Vagina (tissue), 2 donors: ENCODE data around the gene DIP2B. TPM values are rescaled to one million over a fixed set of nuclear protein-coding genes. Genes with fewer than 3 reads are reported as not detected.

ENCODE experiments used
- DNase-seq, 2 donors: peaks; one replicate each; pipeline ENCODE4 v3.0.0-alpha.2; 2017; ENCODE audit errors: extremely low spot score in 2 of 2
- H3K27ac ChIP-seq: fragments of 200-600 bp; sonication (generic); one replicate; pipeline ENCODE4 v1.5.1; 2019
- H3K27me3 ChIP-seq: fragments of 200-600 bp; sonication (generic); one replicate; pipeline ENCODE4 v1.5.1; 2019
- H3K36me3 ChIP-seq, 2 donors: fragments of 200-600 bp; sonication (generic); one replicate each; pipeline ENCODE4 v1.5.1; 2017 to 2019
- H3K4me1 ChIP-seq: fragments of 200-600 bp; sonication (generic); one replicate; pipeline ENCODE4 v1.5.1; 2019
- H3K4me3 ChIP-seq, 2 donors: fragments of 200-600 bp; sonication (generic); 1 replicate in 1 of 2; 2 replicates in 1 of 2; pipeline ENCODE4 v1.5.1; 2016 to 2019
- H3K9me3 ChIP-seq: fragments of 200-600 bp; sonication (generic); one replicate; pipeline ENCODE4 v1.5.1; 2019
- CTCF ChIP-seq, 3 experiments: fragments of 450-650 bp in 2 of 3; fragments of 200-600 bp in 1 of 3; sonication (generic) in 1 of 3; IDR thresholded peaks; one replicate each; pipeline ENCODE4 v1.5.1; 2017 to 2019; ENCODE audit warnings: antibody characterized with exemption in 3 of 3, mild to moderate bottlenecking in 2 of 3, moderate library complexity in 2 of 3
- POLR2A ChIP-seq, 2 donors: fragments of 450-650 bp; IDR thresholded peaks; one replicate each; pipeline ENCODE4 v1.6.1; 2017; ENCODE audit warnings: antibody characterized with exemption in 2 of 2, mild to moderate bottlenecking in 2 of 2, moderate library complexity in 2 of 2
- POLR2AphosphoS5 ChIP-seq, 2 donors: sonication (generic); formaldehyde crosslinking; IDR thresholded peaks; one replicate each; pipeline ENCODE4 v1.9.0; 2017; ENCODE audit warnings: antibody characterized with exemption in 2 of 2, mild to moderate bottlenecking in 2 of 2, low read depth in 1 of 2; ENCODE audit not compliant: insufficient read depth in 1 of 2
- intact Hi-C: fragments of 100-400 bp; cut with DNase I; formaldehyde crosslinking; loops from one replicate; pipeline ENCODE4 v1.15.1; 2023
- total RNA-seq: library from RNA; depleted of rRNA; stranded (reverse); fragments of >200 nt; gene quantifications from one replicate; pipeline ENCODE4 v1.2.3, GENCODE V29; 2016

The DIP2B gene
- total RNA-seq, 1 donor from 2014 or later, result 32.2 TPM

- Histone ChIP-seq H3K9me3 (no peaks in the 10 kb centered on the region), H3K27ac (no peak overlapping the region), H3K4me3 (no peak overlapping the region), H3K27me3 (no peaks in the 10 kb centered on the region), H3K36me3 (no peaks in the 10 kb centered on the region), H3K4me1 (peaks cover 45% of the 10 kb centered on the region)
- intact Hi-C loops, result no loop called here
- DNase-seq, result no peak
- TF ChIP-seq POLR2AphosphoS5 (IDR thresholded peaks at IDR 0.05; ENCODE audit: insufficient read depth in 1 of 2, low read depth in 1 of 2) (no peak), CTCF (IDR thresholded peaks at IDR 0.05) (no peak), POLR2A (IDR thresholded peaks at IDR 0.05) (no peak)
Observed at GRCh38 chr12:50529345-50529744, 24.6 kb downstream of the DIP2B start.

GRCh38 chr12:50530532-50530931, 25.7 kb downstream of the DIP2B start:
- TF ChIP-seq CTCF (IDR thresholded peaks at IDR 0.05) (no peak), POLR2AphosphoS5 (IDR thresholded peaks at IDR 0.05; ENCODE audit: insufficient read depth in 1 of 2, low read depth in 1 of 2) (no peak), POLR2A (IDR thresholded peaks at IDR 0.05) (no peak)
- Histone ChIP-seq H3K4me3 (no peak overlapping the region), H3K27ac (no peak overlapping the region), H3K27me3 (no peaks in the 10 kb centered on the region), H3K4me1 (peaks cover 45% of the 10 kb centered on the region), H3K36me3 (no peaks in the 10 kb centered on the region), H3K9me3 (no peaks in the 10 kb centered on the region)
- intact Hi-C loops, result no loop called here
- DNase-seq, result no peak

GRCh38 chr12:50533203-50533584, 28.4 kb downstream of the DIP2B start:
- Histone ChIP-seq H3K27ac (peak overlapping the region; percentile 62), H3K4me3 (no peak overlapping the region), H3K36me3 (peaks cover 0 to 3% of the 10 kb centered on the region in 2 donors), H3K27me3 (no peaks in the 10 kb centered on the region), H3K9me3 (no peaks in the 10 kb centered on the region), H3K4me1 (peaks cover 52% of the 10 kb centered on the region)
- DNase-seq, result no peak
- no peak for TF ChIP-seq POLR2A (IDR thresholded peaks at IDR 0.05)
- no peak for TF ChIP-seq CTCF (IDR thresholded peaks at IDR 0.05)
- no peak for TF ChIP-seq POLR2AphosphoS5 (IDR thresholded peaks at IDR 0.05; ENCODE audit: insufficient read depth in 1 of 2, low read depth in 1 of 2)
- intact Hi-C loops, result no loop called here

- TF ChIP-seq CTCF (IDR thresholded peaks at IDR 0.05) (no peak), POLR2AphosphoS5 (IDR thresholded peaks at IDR 0.05; ENCODE audit: insufficient read depth in 1 of 2, low read depth in 1 of 2) (no peak), POLR2A (IDR thresholded peaks at IDR 0.05) (no peak)
- no peaks in the 10 kb centered on the region for H3K27me3 ChIP-seq
- H3K36me3 ChIP-seq, result peaks cover 0 to 4% of the 10 kb centered on the region in 2 donors
- no peaks in the 10 kb centered on the region for H3K9me3 ChIP-seq
- peak overlapping the region; percentile 62 for H3K27ac ChIP-seq
- intact Hi-C loops, result no loop called here
- no peak for DNase-seq
- peaks cover 54% of the 10 kb centered on the region for H3K4me1 ChIP-seq
- no peak overlapping the region for H3K4me3 ChIP-seq
Observed at GRCh38 chr12:50533971-50534370, 29.2 kb downstream of the DIP2B start.

GRCh38 chr12:50536831-50537537, 32.2 kb downstream of the DIP2B start:
- Histone ChIP-seq H3K27me3 (no peaks in the 10 kb centered on the region), H3K9me3 (no peaks in the 10 kb centered on the region), H3K27ac (no peak overlapping the region), H3K36me3 (peaks cover 0 to 4% of the 10 kb centered on the region in 2 donors), H3K4me1 (peaks cover 33% of the 10 kb centered on the region), H3K4me3 (no peak overlapping the region)
- DNase-seq, result no peak
- intact Hi-C loops, result no loop called here
- TF ChIP-seq POLR2A (IDR thresholded peaks at IDR 0.05), result no peak
